Calu3 (cell line): ENCODE measurements around the gene UNC45A. TPM values are rescaled to one million over a fixed set of nuclear protein-coding genes. Genes with fewer than 3 reads are reported as not detected.

Experiments used
- BruUV-seq: library from RNA; stranded (reverse); fragments of 400-500 nt; replicated peaks from 2 replicates; lab custom pipeline; 2021; lab: Mats Ljungman, UMichigan
- CTCF ChIA-PET: fragments of 300-600 bp; sonication (Branson Sonifier 250); formaldehyde crosslinking; loops from one replicate; lab custom pipeline; 2022; ENCODE audit warnings: antibody characterized with exemption; lab: Charles Lee
- DNase-seq: peaks from one replicate; pipeline ENCODE4 v3.0.0; 2022
- H3K27ac Mint-ChIP-seq: one replicate; pipeline ENCODE4 v1.8.0; 2022; ENCODE audit warnings: mixed read lengths; ENCODE audit not compliant: unreplicated experiment
- H3K27me3 Mint-ChIP-seq: one replicate; pipeline ENCODE4 v1.8.0; 2022; ENCODE audit warnings: mixed read lengths; ENCODE audit not compliant: unreplicated experiment
- H3K36me3 Mint-ChIP-seq: one replicate; pipeline ENCODE4 v1.8.0; 2022; ENCODE audit warnings: mild to moderate bottlenecking, moderate library complexity, mixed read lengths; ENCODE audit not compliant: insufficient read depth, unreplicated experiment
- H3K4me1 Mint-ChIP-seq: one replicate; pipeline ENCODE4 v1.8.0; 2022; ENCODE audit warnings: mild to moderate bottlenecking, low read depth, mixed read lengths; ENCODE audit not compliant: unreplicated experiment
- H3K4me3 Mint-ChIP-seq: one replicate; pipeline ENCODE4 v1.8.0; 2022; ENCODE audit warnings: mild to moderate bottlenecking, low read depth, moderate library complexity, mixed read lengths; ENCODE audit not compliant: unreplicated experiment
- H3K9me3 Mint-ChIP-seq: one replicate; pipeline ENCODE4 v1.8.0; 2022; ENCODE audit warnings: low read depth, mixed read lengths; ENCODE audit not compliant: unreplicated experiment
- CTCF ChIP-seq: fragments of 200-600 bp; IDR thresholded peaks from one replicate; pipeline ENCODE4 v1.8.0; 2022; ENCODE audit warnings: antibody characterized with exemption; ENCODE audit not compliant: unreplicated experiment
- intact Hi-C: fragments of 100-400 bp; cut with micrococcal nuclease; formaldehyde crosslinking; loops from one replicate; pipeline ENCODE4 v1.10.0; 2022; ENCODE audit not compliant: unreplicated experiment
- total RNA-seq: library from RNA; stranded (reverse); gene quantifications from 2 replicates; pipeline ENCODE4 v1.2.3, GENCODE V29; 2022

The UNC45A gene
- total RNA-seq, 1 experiment from 2014 or later = 66.5 TPM

DNA sequence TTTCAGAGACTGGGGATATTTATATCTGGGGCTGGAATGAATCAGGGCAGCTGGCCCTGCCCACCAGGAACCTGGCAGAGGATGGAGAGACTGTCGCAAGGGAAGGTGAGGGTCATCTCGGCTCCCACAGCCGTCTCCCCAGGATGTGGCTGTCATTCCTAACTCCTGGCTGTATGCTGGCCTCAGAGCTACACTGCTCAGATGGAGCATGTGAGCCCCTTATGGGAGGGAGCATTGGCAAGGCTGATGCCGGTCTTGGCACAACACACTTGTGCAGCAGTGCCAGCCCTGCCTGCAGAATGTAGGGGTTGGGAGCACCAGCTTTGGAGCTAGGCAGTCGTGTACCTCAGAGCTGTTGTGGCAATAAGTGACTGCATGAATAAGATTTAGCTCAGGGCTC is 24.8 kb downstream of the UNC45A start:
- Mint-ChIP-seq H3K4me1 (no peaks in the 10 kb centered on the region), H3K4me3 (no peak overlapping the region), H3K9me3 (no peaks in the 10 kb centered on the region), H3K36me3 (peaks cover 52% of the 10 kb centered on the region), H3K27ac (no peak overlapping the region), H3K27me3 (no peaks in the 10 kb centered on the region)
- TF ChIP-seq CTCF = no peak
- CTCF ChIA-PET = no interaction called here
- BruUV-seq = no TSS peak
- intact Hi-C loops = loop anchor here (5.0 to 10.0 kb wide), 2 partner anchors 72 to 315 kb away; no protein-coding TSS in a partner anchor
- DNase-seq = no peak

GRCh38 chr15:90960298-90961091 is 25.4 kb downstream of the UNC45A start:
- H3K4me3 Mint-ChIP-seq = no peak overlapping the region
- H3K27ac Mint-ChIP-seq = no peak overlapping the region
- TF ChIP-seq CTCF = no peak
- CTCF ChIA-PET = no interaction called here
- peaks cover 50% of the 10 kb centered on the region for H3K36me3 Mint-ChIP-seq
- intact Hi-C loops = no loop called here
- no peaks in the 10 kb centered on the region for H3K4me1 Mint-ChIP-seq
- BruUV-seq = no TSS peak
- no peaks in the 10 kb centered on the region for H3K27me3 Mint-ChIP-seq
- DNase-seq = no peak
- no peaks in the 10 kb centered on the region for H3K9me3 Mint-ChIP-seq

DNA sequence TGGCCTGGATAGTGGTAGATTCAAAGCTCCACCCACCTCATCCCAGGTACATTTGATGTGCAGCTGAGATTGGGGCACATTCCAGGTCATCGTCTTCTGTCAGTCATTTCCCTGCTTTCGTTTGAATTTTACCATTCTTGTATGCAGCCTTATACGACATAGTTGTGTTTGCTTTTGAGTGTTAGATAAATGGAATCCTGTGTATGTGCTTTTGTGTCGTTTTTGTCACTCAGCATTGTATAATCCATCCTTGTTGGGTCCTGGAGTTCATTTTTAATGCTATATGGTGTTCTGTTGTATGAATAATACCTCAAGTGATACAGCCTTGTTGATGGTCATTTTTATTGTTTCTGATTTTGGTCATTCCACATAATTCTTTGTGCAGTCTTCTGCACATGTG is 26.9 kb downstream of the UNC45A start:
- CTCF ChIA-PET = no interaction called here
- intact Hi-C loops = no loop called here
- no peak overlapping the region for H3K27ac Mint-ChIP-seq
- BruUV-seq = TSS peak; percentile 5
- no peaks in the 10 kb centered on the region for H3K27me3 Mint-ChIP-seq
- TF ChIP-seq CTCF = no peak
- no peak overlapping the region for H3K4me3 Mint-ChIP-seq
- DNase-seq = no peak
- peaks cover 42% of the 10 kb centered on the region for H3K36me3 Mint-ChIP-seq
- H3K9me3 Mint-ChIP-seq = no peaks in the 10 kb centered on the region
- no peaks in the 10 kb centered on the region for H3K4me1 Mint-ChIP-seq

GRCh38 chr15:90966262-90966661 is 31.2 kb downstream of the UNC45A start:
- peaks cover 38% of the 10 kb centered on the region for H3K36me3 Mint-ChIP-seq
- no peak for DNase-seq
- H3K4me1 Mint-ChIP-seq = no peaks in the 10 kb centered on the region
- CTCF ChIA-PET = no interaction called here
- TSS peak; percentile 63 for BruUV-seq
- H3K27ac Mint-ChIP-seq = peak overlapping the region; percentile 30
- no peaks in the 10 kb centered on the region for H3K9me3 Mint-ChIP-seq
- no peak for TF ChIP-seq CTCF
- intact Hi-C loops = no loop called here
- no peaks in the 10 kb centered on the region for H3K27me3 Mint-ChIP-seq
- H3K4me3 Mint-ChIP-seq = no peak overlapping the region
